DMS 273 (cell line): ENCODE measurements around the gene MXRA7.
"Not testable (repeated sequence)": the region's sequence is repeated elsewhere in the genome, so short reads cannot be mapped to it uniquely, and the experiment has no call there.

ENCODE experiments used
- DNase-seq: peaks from one replicate; lab custom pipeline; 2025; ENCODE audit not compliant: unreplicated experiment; lab: John Stamatoyannopoulos, UW

Gene MXRA7

GRCh38 chr17:76716146-76716838 lies 5.5 kb upstream of the MXRA7 start:
- no peak for DNase-seq

- no peak for DNase-seq
Observed at GRCh38 chr17:76715496-76715830, 4.7 kb upstream of the MXRA7 start.

GRCh38 chr17:76714822-76715495 lies 4.2 kb upstream of the MXRA7 start:
- peak; percentile 75 for DNase-seq

- DNase-seq = no peak
Observed at GRCh38 chr17:76714336-76714735, 3.6 kb upstream of the MXRA7 start.

- no peak for DNase-seq
Observed at GRCh38 chr17:76713765-76714164, 3.0 kb upstream of the MXRA7 start.

GRCh38 chr17:76712321-76712720 lies 1.6 kb upstream of the MXRA7 start:
- DNase-seq = not testable (repeated sequence)

- peak; percentile 56 for DNase-seq
Observed at GRCh38 chr17:76709951-76710862, 558 bp downstream of the MXRA7 start.

GRCh38 chr17:76709077-76709950 lies 1.5 kb downstream of the MXRA7 start:
- no peak for DNase-seq

- DNase-seq = peak; percentile 41
Observed at GRCh38 chr17:76707985-76708807, 2.6 kb downstream of the MXRA7 start.

- DNase-seq = no peak
Observed at GRCh38 chr17:76706817-76707216, 3.9 kb downstream of the MXRA7 start.

- DNase-seq = no peak
Observed at GRCh38 chr17:76704805-76705204, 6.0 kb downstream of the MXRA7 start.

- no peak for DNase-seq
Observed at GRCh38 chr17:76702941-76703637, 7.7 kb downstream of the MXRA7 start.

GRCh38 chr17:76702076-76702475 lies 8.7 kb downstream of the MXRA7 start:
- DNase-seq = no peak

- DNase-seq = no peak
Observed at GRCh38 chr17:76701471-76701967, 9.2 kb downstream of the MXRA7 start.

GRCh38 chr17:76700617-76701470 lies 9.9 kb downstream of the MXRA7 start:
- peak; percentile 43 for DNase-seq

- DNase-seq = no peak
Observed at GRCh38 chr17:76700270-76700616, 10.5 kb downstream of the MXRA7 start.

GRCh38 chr17:76698466-76698977 lies 12.2 kb downstream of the MXRA7 start:
- not testable (repeated sequence) for DNase-seq
